ENCODE results near the gene SCGB1D2.
"Not testable (repeated sequence)": the region's sequence is repeated elsewhere in the genome, so short reads cannot be mapped to it uniquely, and the experiment has no call there.

SCGB1D2 gene, protein sequence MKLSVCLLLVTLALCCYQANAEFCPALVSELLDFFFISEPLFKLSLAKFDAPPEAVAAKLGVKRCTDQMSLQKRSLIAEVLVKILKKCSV

DNA sequence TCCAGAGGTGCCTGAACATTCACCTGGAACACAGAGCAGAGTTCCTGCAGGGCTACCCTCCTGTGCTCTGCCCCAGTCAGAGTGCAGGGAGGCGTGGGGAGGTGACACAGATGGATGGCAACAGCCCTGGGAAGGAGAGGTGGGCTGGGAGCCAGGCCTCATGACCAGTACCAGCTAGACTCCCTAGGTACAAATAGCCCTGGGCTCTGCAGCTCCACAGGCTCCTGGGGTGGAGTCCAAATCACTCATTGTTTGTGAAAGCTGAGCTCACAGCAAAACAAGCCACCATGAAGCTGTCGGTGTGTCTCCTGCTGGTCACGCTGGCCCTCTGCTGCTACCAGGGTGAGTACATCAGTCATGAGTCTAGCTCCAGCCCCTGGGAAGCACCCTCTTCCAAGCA, at the start of gene SCGB1D2:
SCGB1D2 (plus strand) TSS at position 219 of the 400 bp plus-strand sequence; CDS start at position 288, 69 bp downstream.
- peak; percentile 92 for DNase-seq

DNA sequence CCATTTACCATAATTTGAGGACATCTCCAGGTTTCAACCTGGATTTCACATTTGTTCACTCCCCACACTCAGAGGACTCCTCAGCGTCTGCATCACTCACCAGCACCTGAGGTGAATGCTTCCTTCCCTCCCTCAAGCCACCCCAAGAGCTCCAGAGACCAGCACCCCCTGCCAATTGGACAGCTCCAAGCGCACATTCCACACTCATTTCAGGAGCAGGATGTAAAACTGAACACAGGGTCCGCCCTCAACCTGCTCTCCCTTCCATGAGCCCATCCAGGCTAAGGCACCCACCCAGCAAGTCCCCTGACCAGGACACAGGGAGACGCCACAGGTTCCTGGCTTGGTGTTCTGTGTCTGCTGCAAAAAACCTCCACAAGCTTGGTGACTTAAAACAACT, 48.1 kb upstream of the SCGB1D2 start:
- DNase-seq = no peak

DNA sequence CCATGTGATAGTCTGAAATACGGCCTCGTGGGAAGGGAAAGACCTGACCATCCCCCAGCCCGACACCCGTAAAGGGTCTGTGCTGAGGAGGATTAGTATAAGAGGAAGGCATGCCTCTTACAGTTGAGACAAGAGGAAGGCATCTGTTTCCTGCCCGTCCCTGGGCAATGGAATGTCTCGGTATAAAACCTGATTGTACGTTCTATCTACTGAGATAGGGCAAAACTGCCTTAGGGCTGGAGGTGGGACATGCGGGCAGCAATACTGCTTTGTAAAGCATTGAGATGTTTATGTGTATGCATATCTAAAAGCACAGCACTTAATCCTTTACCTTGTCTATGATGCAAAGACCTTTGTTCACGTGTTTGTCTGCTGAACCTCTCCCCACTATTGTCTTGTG, 47.0 kb upstream of the SCGB1D2 start:
- DNase-seq = not testable (repeated sequence)

DNA sequence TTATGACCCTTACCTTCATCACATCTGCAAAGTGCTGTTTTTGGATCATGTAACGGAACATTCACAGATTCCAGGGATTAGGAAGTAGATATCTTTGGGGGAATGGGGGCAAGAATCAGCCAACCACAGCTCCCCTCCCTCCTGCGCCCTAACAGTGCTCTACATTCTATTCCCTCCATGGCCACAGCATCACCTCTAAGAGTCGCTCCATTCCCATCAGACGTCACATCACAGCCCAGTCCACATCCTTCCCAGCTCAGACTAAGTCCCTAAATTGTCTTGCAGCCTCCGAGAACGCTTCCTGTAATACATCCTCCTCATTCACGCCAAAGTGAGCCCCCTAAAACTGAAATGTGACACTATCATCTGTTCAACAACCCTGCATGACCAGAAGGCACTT, 46.1 kb upstream of the SCGB1D2 start:
- peak; percentile 20 for DNase-seq

GRCh38 chr11:62197400-62197799, 44.6 kb upstream of the SCGB1D2 start:
- not testable (repeated sequence) for DNase-seq

DNA sequence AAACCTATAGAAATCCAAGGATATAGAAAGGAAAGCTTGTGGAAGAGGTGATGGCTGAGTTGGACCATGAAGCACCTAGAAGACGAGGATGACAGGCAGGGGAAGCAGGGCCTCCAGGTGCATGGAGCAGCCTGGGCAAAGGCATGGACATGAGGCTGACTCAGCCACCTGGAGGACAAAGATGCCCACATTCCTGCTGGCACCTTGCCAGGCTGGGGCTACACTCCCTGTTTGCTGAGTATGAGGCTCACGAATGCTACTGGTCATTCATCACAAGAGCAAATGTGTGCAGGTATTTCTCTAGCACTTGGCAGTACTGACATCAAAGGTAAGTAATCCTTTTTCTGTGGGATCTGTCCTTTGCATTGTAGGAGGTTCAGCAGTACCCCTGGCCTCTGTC, 40.7 kb upstream of the SCGB1D2 start:
- DNase-seq = no peak

DNA sequence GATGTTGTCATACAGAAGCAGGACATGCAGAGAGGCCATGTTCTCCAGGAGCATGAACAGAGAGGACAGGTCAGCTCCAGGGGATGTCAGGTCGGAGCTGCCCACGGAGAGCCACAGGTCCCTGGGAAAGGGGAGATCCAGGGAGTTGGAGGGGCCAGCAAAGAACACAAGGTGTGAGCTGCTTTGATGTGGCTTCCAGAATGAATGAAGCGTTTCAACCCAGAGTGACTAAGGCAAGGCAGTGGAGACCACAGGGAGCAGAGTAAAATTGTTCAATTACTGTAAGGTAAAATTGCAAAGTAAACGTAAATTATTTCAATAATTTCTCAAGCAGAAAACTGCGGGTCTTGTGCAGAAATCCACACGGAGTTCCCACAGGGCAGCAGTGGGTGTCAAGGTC, 39.1 kb upstream of the SCGB1D2 start:
- no peak for DNase-seq

DNA sequence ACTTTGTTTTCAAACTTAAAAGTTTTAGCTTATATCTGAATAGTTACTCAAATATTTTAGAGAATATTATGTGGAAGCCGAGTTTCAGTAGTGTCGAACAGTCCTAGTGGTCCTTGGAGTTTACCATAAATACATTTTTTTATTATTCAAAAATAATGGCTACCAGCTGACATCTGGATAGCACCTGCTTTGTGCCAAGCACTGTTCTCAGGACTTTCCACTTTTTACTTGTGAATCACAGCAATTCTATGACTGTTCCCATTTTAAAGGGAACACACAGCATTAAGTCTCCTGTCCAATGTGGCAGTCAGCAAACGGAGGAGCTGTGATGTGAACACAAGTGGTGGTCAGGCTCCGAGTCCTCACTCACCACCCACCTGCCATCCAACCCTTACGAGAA, 37.6 kb upstream of the SCGB1D2 start:
- no peak for DNase-seq

GRCh38 chr11:62205441-62205840, 36.6 kb upstream of the SCGB1D2 start:
- no peak for DNase-seq

DNA sequence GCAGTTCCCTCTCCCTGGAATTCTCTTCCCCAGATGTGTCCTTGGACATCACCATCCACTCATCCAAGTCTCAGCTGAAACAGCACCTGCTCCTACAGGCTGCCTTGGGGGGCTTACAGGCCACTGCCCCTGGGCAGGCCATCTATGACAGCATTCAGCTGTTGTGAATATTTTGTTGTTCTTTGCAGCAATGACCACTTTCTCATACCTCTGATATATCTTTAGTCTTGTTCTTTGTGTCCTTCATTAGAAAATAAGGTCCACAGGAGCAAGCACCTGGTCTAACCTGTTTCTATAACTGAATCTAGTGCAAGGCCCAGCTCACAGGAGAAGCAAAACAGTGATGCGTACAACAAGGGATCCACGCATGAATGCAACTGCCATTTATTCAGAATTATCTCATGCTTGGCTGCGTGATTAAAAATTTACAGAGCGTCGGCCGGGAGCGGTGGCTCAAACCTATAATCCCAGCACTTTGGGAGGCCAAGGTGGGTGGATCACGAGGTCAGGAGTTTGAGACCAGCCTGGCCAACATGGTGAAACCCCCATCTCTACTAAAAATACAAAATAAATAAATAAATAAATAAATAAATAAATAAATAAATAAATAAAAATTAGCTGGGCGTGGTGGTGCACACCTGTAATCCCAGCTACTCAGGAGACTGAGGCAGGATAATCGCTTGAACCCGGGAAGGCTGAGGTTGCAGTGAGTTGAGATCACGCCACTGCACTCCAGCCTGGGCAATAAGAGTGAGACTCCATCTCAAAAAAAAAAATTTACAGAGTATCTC, 35.6 kb upstream of the SCGB1D2 start:
- peak; percentile 16 for DNase-seq

DNA sequence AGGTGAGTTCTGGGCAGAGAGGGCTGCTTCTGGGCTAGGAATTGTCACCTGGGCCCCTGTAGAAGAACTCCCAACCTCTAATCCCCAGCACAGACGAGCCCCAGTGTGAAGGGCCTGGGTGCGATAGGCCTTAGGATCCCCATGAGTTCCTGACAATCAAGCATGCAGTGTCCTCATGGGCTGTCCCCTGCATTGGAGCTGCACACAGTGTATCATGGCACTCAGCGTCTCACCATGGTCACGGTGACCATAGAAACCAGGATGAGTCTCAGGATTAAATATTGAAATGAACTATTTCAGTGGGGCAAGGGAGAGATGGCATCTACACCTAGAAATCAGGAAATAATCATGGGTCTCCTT, 33.3 kb upstream of the SCGB1D2 start:
- DNase-seq = no peak

DNA sequence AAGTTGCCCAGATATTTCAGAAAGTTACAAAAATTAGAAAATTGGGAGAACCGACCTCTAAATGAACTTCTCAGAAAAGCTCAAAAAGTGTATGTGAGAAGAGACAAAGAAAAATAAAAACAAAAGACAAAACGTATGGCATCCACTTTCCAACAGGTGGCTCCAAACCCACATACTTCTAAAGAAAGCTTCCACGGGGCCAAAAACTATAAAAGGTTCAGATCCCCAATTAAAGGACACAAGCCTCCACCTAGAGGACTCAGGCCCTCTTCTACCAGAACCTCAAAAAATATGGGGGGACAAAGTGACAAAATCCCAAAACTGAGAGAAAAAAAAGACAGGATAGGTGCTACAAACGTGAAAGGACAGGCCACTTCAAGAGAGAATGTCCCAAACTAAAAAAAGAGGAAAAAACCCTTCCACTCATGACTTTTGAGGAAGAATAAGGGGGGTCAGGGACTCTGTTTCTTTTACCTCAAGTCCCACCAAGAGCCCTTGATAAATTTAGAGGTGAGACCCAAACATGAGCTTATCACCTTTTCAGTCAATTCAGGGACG, 24.8 kb upstream of the SCGB1D2 start:
- DNase-seq = peak; percentile 23

DNA sequence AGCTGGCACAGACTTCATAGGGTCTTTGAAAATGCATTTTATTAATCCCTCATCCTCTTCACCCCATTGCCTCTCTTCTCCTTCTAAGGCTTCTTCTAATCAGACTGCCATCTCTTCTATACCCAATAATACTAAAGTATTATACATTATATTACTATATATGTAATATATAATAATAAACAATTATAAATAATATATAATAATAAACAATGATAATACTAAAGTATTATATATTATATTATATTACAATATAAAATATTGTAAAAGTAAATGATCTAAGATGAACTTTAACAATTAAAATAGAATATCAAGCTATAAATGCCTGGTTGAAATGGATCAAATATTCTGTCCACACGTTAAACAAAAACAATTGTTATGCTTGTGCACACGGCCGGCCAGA, 20.5 kb upstream of the SCGB1D2 start:
- no peak for DNase-seq

DNA sequence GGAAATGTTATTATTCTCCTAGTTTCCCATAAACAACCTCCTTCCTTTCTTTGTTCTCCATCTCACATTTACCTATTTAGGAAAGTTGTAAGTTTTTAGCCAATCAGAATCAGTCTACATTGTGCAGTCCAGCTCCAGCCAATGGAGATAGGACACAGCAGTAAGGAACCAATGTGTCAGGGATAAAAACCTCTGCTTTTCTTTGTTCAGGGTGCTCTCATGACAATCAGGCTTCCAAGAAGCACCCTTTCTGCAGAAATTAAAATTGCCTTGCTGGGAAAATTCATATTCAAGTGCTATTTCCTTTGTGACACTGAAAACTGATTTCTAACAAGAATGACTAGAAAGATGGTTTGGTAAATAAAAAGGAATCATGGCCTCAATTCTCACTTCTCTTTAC, 18.9 kb upstream of the SCGB1D2 start:
- no peak for DNase-seq

DNA sequence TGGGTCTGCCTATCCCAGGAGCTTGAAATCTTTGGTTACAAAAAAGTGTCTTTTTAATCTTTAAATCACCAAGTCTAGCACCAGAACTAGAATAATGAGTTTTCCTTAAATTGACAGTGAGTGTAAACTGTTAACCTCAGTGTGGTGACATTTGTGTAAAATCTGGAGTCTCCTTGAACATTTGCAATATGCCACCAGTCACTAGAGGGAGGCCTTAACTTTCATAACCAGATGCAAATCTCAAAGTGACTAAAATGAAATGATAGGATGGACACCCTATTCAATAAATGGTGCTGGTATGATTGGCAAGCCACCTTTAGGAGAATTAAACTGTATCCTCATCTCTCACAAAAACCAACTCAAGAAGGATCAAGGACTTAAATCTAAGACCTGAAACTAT, 8.3 kb upstream of the SCGB1D2 start:
- DNase-seq = no peak

DNA sequence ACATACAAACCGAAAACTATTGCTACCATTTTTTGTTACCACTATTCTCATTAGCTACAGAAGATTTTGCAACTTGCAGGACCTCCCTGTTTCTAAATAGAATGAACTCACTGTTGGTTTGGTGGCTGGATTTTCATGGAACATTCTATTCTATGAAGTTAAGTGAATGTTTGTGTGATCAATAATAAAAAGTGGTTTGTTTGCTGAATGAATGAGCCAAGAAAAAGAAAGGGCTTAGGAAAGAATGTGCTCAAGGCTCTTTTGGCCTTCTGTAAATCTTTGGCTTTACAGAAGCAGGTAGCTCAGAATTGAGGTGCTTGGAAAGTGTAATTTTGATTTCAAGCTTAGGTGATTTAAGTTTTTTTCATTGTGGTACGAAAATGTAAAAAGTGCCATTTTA, 5.9 kb upstream of the SCGB1D2 start:
- DNase-seq = no peak

DNA sequence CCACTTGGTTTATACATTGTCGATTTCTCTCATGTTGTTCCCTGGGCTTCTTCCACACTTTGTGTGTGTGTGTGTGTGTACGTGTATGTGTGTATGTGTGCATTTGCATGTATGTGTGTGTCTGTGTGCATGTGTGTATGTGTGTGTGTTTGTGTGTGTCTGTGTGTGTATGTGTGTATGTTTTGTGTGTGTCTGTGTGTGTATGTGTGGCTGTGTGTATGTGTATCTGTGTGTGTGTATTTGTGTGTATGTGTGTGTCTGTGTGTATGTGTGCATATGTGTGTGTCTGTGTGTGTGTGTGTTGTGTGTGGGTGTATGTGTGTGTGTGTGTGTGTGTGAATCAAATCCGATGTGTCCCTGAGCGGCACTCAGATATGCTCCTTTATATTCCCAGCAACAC, 4.5 kb upstream of the SCGB1D2 start:
- DNase-seq = no peak

- no peak for DNase-seq
Observed at GRCh38 chr11:62238151-62238550, 3.9 kb upstream of the SCGB1D2 start.

GRCh38 chr11:62241095-62241494, 944 bp upstream of the SCGB1D2 start:
- DNase-seq = no peak

DNA sequence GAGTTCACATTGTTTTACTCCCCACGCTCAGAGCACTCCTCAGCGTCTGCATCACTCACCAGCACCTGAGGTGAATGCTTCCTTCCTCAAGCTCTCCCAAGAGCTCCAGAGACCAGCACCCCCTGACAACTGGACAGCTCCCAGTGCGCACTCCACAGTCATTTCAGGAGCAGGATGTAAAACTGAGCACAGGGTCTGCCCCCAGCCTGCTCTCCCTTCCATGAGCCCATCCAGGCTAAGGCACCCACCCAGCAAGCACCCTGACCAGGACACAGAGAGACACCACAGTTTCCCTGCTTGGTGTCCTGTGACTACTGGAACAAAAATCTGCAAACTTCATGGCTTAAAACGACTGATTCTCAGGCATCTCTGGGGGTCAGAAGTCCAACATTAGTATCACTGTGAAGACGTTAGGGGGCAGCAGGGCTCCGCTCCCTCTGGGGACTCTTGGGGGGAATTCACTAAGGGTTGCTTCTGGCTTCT, 3.3 kb downstream of the SCGB1D2 start:
- no peak for DNase-seq

DNA sequence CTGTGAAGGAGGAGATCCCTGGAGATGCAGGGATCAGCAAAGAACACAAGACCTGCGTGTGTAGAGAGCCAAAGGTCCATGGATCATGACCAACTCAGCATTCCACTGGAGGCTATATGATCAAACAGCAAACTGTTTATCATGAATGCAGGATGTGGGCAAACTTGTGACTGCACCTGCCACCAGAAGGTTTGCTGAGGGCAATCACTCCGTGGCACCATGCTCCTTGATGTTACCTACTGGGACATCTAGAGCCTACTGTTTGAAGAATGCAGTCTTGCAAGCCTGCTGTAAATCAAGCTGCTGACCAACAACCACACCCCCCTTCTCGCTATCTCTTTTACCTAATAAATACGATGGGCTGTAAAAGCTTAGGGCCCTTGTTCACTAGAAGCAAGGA, 9.7 kb downstream of the SCGB1D2 start:
- no peak for DNase-seq

GRCh38 chr11:62253999-62254542, 12.0 kb downstream of the SCGB1D2 start:
- DNase-seq = no peak

DNA sequence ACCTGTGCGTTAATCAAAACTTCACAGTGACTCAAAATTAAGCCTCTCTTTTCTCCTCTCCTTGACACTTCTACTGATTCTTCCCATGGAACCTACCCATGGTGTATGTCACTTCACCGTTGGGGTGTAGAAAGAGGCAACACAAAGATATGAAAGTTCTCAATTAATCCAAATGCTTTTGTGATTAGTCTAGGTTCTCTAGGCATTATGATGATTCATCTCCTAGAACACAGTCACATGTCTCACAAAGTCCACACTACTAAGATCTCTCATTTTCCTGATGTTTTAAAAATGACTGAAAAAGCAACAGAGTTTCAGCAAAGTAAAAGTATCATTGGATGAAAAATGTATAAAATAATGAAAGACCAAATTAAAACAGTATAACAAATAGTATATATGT, 14.2 kb downstream of the SCGB1D2 start:
- no peak for DNase-seq

DNA sequence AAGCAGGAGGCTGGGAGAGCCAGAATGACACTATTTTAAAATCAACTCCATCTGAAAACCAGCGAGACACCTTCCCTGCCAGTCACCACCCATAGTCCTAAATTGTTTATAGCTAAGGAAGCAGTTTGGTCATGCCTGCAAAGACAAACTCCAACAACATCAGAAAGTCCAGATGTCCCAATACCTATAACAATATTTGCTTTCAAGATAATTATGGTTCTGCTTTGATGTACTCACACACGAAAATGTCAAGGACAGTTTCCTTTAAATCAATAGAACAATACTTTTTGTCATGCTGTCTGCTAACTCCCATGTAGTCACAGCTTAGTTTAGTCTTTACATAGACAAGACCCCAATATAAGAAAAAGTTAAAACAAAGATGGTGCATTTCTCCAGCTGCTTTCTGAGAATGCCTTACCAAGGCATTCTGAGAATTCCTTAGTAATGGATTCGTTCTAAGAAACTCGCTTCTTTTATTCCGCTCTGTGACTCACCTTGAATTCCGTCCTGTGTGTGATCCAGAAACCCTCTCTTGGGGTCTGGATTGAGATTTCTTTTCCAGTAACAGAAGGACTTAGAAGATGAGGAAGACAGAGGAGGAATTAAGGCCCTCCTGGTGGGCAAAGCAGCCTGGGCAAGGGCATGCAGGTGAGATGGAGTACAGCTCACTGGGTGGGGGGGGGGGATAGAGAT, 18.4 kb downstream of the SCGB1D2 start:
- DNase-seq = no peak

Data from DMS79 treated with DMSO at 0.1 percent for 48 hours (cell line).